ENCODE measurements around the gene NEK2.

NEK2 gene

GRCh38 chr1:211697356-211697755 lies 21.9 kb upstream of the NEK2 start:
- no peak for TF ChIP-seq EGR1 (IDR thresholded peaks at IDR 0.05)
- TF ChIP-seq RAD21 (IDR thresholded peaks at IDR 0.05; ENCODE audit: low read depth) = no peak
- TF ChIP-seq FOXM1 (IDR thresholded peaks at IDR 0.05; ENCODE audit: borderline replicate concordance, low read depth) = no peak
- TF ChIP-seq TEAD4 (IDR thresholded peaks at IDR 0.05) = no peak
- TF ChIP-seq REST (IDR thresholded peaks at IDR 0.05; ENCODE audit: low read depth) = no peak
- no peak for TF ChIP-seq CEBPB (IDR thresholded peaks at IDR 0.05)
- TF ChIP-seq CREB1 (IDR thresholded peaks at IDR 0.05; ENCODE audit: low read depth) = no peak
- TF ChIP-seq TAF1 (IDR thresholded peaks at IDR 0.05; ENCODE audit: low read depth) = no peak
- TF ChIP-seq USF1 (IDR thresholded peaks at IDR 0.05) = no peak
- TF ChIP-seq NFIC (IDR thresholded peaks at IDR 0.05) = no peak
- TF ChIP-seq YY1 (IDR thresholded peaks at IDR 0.05; ENCODE audit: low read depth) = no peak
- no peak for TF ChIP-seq EP300 (IDR thresholded peaks at IDR 0.05; ENCODE audit: borderline replicate concordance)
- no peak for TF ChIP-seq TCF12 (IDR thresholded peaks at IDR 0.05; ENCODE audit: low read depth)
- no peak for TF ChIP-seq ZBTB7A (IDR thresholded peaks at IDR 0.05; ENCODE audit: low read depth)
- TF ChIP-seq, protein P1, sequence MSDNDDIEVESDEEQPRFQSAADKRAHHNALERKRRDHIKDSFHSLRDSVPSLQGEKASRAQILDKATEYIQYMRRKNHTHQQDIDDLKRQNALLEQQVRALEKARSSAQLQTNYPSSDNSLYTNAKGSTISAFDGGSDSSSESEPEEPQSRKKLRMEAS (IDR thresholded peaks at IDR 0.05) = no peak

GRCh38 chr1:211695135-211695816 lies 19.9 kb upstream of the NEK2 start:
- TF ChIP-seq TCF12 (IDR thresholded peaks at IDR 0.05; ENCODE audit: low read depth) (no peak), NFIC (IDR thresholded peaks at IDR 0.05) (no peak), CREB1 (IDR thresholded peaks at IDR 0.05; ENCODE audit: low read depth) (no peak), RAD21 (IDR thresholded peaks at IDR 0.05; ENCODE audit: low read depth) (no peak), TAF1 (IDR thresholded peaks at IDR 0.05; ENCODE audit: low read depth) (no peak)

DNA sequence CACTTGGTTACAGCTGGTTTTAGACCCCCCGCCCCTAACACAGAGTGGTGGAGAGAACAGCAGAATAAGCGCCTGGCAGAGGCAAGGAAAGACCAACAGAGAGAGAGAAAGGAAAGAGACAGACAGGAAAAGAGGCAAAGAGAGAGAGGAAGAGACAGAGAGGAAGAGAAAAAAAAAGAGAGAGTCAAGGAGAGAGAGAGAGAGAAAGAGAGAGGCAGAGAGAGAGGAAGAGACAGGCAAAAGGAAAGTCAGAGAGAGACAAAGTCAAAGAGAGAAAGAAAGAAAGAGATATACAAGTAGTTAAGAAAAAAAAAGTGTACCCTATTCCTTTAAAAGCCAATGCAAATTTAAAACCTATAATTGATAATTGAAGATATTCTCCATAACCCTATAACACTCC lies 13.0 kb upstream of the NEK2 start:
- TF ChIP-seq YY1 (IDR thresholded peaks at IDR 0.05; ENCODE audit: low read depth) (no peak), CEBPB (IDR thresholded peaks at IDR 0.05) (no peak), EP300 (IDR thresholded peaks at IDR 0.05; ENCODE audit: borderline replicate concordance) (no peak), FOXM1 (IDR thresholded peaks at IDR 0.05; ENCODE audit: borderline replicate concordance, low read depth) (no peak), CREB1 (IDR thresholded peaks at IDR 0.05; ENCODE audit: low read depth) (no peak), REST (IDR thresholded peaks at IDR 0.05; ENCODE audit: low read depth) (no peak), TCF12 (IDR thresholded peaks at IDR 0.05; ENCODE audit: low read depth) (no peak), RAD21 (IDR thresholded peaks at IDR 0.05; ENCODE audit: low read depth) (no peak), TAF1 (IDR thresholded peaks at IDR 0.05; ENCODE audit: low read depth) (no peak), USF1 (IDR thresholded peaks at IDR 0.05) (no peak), NFIC (IDR thresholded peaks at IDR 0.05) (no peak)

DNA sequence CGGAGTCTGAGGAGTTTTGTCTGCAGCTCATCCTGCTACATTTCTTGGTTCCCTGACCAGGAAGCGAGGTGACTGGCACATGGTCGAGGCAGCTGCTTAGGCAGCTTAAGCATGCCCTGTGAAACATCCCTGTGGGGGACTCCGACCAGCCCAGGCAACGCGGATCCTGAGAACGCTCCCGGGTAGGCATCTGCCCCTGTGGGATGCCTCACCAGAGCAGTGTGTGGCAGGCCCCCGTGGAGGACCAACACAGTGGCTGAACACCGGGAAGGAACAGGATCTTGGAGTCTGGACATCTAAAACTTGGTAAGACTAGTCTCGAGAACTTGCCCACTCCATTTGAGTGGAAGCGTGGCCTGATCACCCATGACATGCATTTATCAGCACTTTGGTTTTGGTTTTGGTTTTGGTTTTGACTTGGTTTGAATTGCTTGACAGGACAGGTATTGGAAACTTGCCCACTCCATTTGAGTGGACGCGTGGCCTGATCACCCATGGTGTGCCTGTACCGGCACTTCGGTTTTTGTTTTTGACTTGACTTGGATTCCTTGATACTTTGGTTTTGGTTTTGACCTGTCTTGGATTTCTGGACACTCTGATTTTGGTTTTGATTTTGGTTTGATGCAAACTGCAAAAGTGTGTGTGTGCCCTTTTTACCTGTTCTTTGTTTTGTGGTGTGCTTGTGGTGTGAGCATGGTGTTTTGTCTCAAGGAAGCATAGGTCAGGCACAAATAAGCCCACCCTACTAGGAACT lies 12.2 kb upstream of the NEK2 start:
- TF ChIP-seq EP300 (IDR thresholded peaks at IDR 0.05; ENCODE audit: borderline replicate concordance) (no peak), REST (IDR thresholded peaks at IDR 0.05; ENCODE audit: low read depth) (no peak), YY1 (IDR thresholded peaks at IDR 0.05; ENCODE audit: low read depth) (no peak), ZBTB7A (IDR thresholded peaks at IDR 0.05; ENCODE audit: low read depth) (no peak), TCF12 (IDR thresholded peaks at IDR 0.05; ENCODE audit: low read depth) (no peak), RAD21 (IDR thresholded peaks at IDR 0.05; ENCODE audit: low read depth) (no peak), USF1 (IDR thresholded peaks at IDR 0.05) (no peak), TAF1 (IDR thresholded peaks at IDR 0.05; ENCODE audit: low read depth) (no peak), CREB1 (IDR thresholded peaks at IDR 0.05; ENCODE audit: low read depth) (no peak), FOXM1 (IDR thresholded peaks at IDR 0.05; ENCODE audit: borderline replicate concordance, low read depth) (no peak), NFIC (IDR thresholded peaks at IDR 0.05) (no peak), EGR1 (IDR thresholded peaks at IDR 0.05) (no peak)
- TF ChIP-seq, protein P1 (IDR thresholded peaks at IDR 0.05) = no peak
